Common myeloid progenitor, CD34-positive (primary cell): ENCODE data around the gene COL12A1.

ENCODE experiments used
- CTCF ChIA-PET: fragments of 350-600 bp; sonication (Branson Sonifier 250); formaldehyde crosslinking; loops from one replicate; lab custom pipeline; 2021; ENCODE audit warnings: antibody characterized with exemption; lab: Charles Lee
- POLR2A ChIA-PET: fragments of 350-600 bp; sonication (Branson Sonifier 250); formaldehyde crosslinking; loops from one replicate; lab custom pipeline; 2021; ENCODE audit warnings: antibody characterized with exemption; lab: Charles Lee
- DNase-seq, 3 donors: peaks; one replicate each; pipeline versions ENCODE4 v3.0.0 to v3.0.0-alpha.2; 2013
- H3K27ac ChIP-seq, 2 experiments: 1 replicate in 1 of 2; 2 replicates in 1 of 2; pipeline ENCODE4 v1.7.0; 2013; ENCODE audit warnings: inconsistent platforms in 2 of 2, low read length in 2 of 2, mild to moderate bottlenecking in 2 of 2, low read depth in 1 of 2, moderate library complexity in 1 of 2; ENCODE audit not compliant: severe bottlenecking in 2 of 2, insufficient read depth in 1 of 2, poor library complexity in 1 of 2
- H3K27me3 ChIP-seq, 5 experiments: replicated peaks in 2 of 5; 1 replicate in 3 of 5; 2 replicates in 2 of 5; pipeline versions ENCODE4 v1.6.1 to v1.7.0; 2013; ENCODE audit warnings: low read length in 4 of 5, mild to moderate bottlenecking in 2 of 5, moderate library complexity in 2 of 5, inconsistent platforms in 1 of 5; ENCODE audit not compliant: insufficient read depth in 5 of 5, control insufficient read depth in 4 of 5
- H3K36me3 ChIP-seq, 4 experiments: 1 replicate in 2 of 4; 2 replicates in 2 of 4; pipeline versions ENCODE4 v1.6.1 to v1.7.0; 2013; ENCODE audit warnings: low read length in 3 of 4, control low read depth in 1 of 4, mild to moderate bottlenecking in 1 of 4; ENCODE audit not compliant: control insufficient read depth in 4 of 4, insufficient read depth in 4 of 4
- H3K4me1 ChIP-seq, 4 experiments: 1 replicate in 3 of 4; 2 replicates in 1 of 4; pipeline versions ENCODE4 v1.6.1 to v1.7.1; 2013; ENCODE audit warnings: low read length in 3 of 4, mild to moderate bottlenecking in 3 of 4, control low read depth in 1 of 4, inconsistent platforms in 1 of 4, moderate library complexity in 1 of 4; ENCODE audit not compliant: control insufficient read depth in 4 of 4, insufficient read depth in 4 of 4; ENCODE audit errors: control extremely low read depth in 1 of 4
- H3K4me3 ChIP-seq, 7 experiments: 1 replicate in 4 of 7; 2 replicates in 3 of 7; pipeline versions ENCODE4 v1.5.1 to v1.7.0; 2013; ENCODE audit warnings: mild to moderate bottlenecking in 7 of 7, low read length in 6 of 7, moderate library complexity in 6 of 7, inconsistent platforms in 2 of 7, low read depth in 2 of 7, control low read depth in 1 of 7; ENCODE audit not compliant: insufficient read depth in 4 of 7, control insufficient read depth in 1 of 7; ENCODE audit errors: extremely low read depth in 1 of 7
- H3K9me3 ChIP-seq, 5 experiments: 1 replicate in 4 of 5; 2 replicates in 1 of 5; pipeline versions ENCODE4 v1.6.1 to v1.7.1; 2013; ENCODE audit warnings: low read length in 4 of 5, mild to moderate bottlenecking in 2 of 5, inconsistent platforms in 1 of 5, low read depth in 1 of 5, moderate library complexity in 1 of 5; ENCODE audit not compliant: control insufficient read depth in 4 of 5, insufficient read depth in 2 of 5; ENCODE audit errors: control extremely low read depth in 1 of 5
- WGBS: methylation state at CpG from one replicate; pipeline ENCODE4 v1.1.5; 2013; ENCODE audit not compliant: insufficient coverage; 5-methylcytosine and 5-hydroxymethylcytosine counted together

Gene COL12A1

DNA sequence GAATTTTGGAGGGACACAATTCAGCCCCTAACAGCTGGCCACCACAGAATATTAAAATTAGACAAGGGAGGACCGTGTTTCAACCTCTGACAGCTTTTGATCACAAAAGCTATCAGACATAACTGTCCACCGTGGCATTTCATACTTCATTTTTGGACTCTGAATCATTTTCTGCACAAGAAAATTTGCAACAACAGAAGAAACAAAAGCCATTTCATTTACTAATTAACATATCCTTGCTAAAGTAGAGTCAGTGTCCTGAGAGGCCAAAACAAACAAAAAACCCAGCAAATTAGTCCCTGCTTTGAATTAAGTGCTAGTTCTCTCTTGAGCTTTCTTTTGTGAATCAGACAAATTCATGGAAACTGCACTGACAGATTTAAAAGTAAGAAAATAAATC, 17.6 kb upstream of the COL12A1 start:
- 100% methylated on average over 2 of the region's 2 CpGs for WGBS

DNA sequence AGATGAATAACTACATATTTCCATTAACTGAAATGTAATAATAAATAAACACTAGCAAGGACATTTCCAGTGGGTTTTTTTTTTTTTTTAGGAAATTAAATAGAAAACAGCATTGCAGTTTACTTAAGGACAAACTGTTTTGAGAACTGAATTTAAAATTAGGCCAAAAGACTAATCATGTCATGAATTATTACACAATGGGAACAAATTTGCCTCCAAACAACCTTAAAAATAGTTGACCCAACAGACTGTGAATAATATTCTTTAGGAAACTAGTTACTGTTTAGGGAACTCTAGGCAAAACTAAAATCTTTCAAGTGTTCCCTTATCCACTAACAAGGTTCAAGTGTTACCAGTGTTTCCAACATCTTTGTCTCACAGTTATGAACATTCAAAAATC, 16.4 kb upstream of the COL12A1 start:
- CTCF ChIA-PET, result interaction anchor here (2.6 kb wide), 1 partner anchor 11 kb away, joined by 15 read pairs; no protein-coding TSS in a partner anchor
- H3K27me3 ChIP-seq, result peaks cover 0 to 4% (median 0%) of the 10 kb centered on the region in 5 experiments
- no peaks in the 10 kb centered on the region for H3K4me1 ChIP-seq
- no peaks in the 10 kb centered on the region for H3K9me3 ChIP-seq
- no peaks in the 10 kb centered on the region for H3K36me3 ChIP-seq
- H3K27ac ChIP-seq, result no peak overlapping the region
- POLR2A ChIA-PET, result no interaction called here
- no peak overlapping the region for H3K4me3 ChIP-seq
- DNase-seq, result no peak

More for the DNA sequence above, 17.6 kb upstream of the COL12A1 start:
- CTCF ChIA-PET, result interaction anchor here (1.3 kb wide), 1 partner anchor 11 kb away, joined by 5 read pairs; no protein-coding TSS in a partner anchor
- Histone ChIP-seq H3K4me3 (no peak overlapping the region), H3K27me3 (peaks cover 0 to 4% (median 0%) of the 10 kb centered on the region in 5 experiments), H3K36me3 (no peaks in the 10 kb centered on the region), H3K27ac (no peak overlapping the region), H3K4me1 (no peaks in the 10 kb centered on the region), H3K9me3 (no peaks in the 10 kb centered on the region)
- POLR2A ChIA-PET, result no interaction called here
- no peak for DNase-seq

DNA sequence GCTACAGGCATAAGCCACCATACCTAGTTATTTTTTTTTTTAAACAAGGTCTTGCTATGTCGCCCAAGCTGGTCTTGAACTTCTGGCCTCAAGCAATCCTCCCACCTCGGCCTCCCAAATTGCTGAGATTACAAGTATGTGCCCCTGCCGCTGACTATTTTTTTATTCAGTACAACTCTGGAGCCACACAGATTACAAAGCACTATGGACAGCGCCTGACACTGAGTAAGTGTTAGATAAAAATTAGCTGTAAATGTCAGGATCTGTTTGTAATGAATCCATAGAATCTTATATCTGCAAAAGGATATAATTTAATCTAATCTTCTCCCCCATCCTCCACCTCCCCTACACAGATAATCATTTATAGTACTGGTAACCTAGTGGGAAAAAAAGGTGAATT, 15.3 kb upstream of the COL12A1 start:
- ChIA-PET POLR2A (no interaction called here), CTCF (interaction anchor here (1.2 to 2.6 kb wide), 3 partner anchors 10 to 1129 kb away, joined by 3 to 15 read pairs (median 4); no protein-coding TSS in a partner anchor)
- Histone ChIP-seq H3K27ac (no peak overlapping the region), H3K4me3 (no peak overlapping the region), H3K9me3 (no peaks in the 10 kb centered on the region), H3K36me3 (no peaks in the 10 kb centered on the region), H3K4me1 (no peaks in the 10 kb centered on the region), H3K27me3 (peaks cover 0 to 4% (median 0%) of the 10 kb centered on the region in 5 experiments)
- DNase-seq, result no peak
- no CpG with 5 or more reads among the region's 4 CpGs for WGBS

DNA sequence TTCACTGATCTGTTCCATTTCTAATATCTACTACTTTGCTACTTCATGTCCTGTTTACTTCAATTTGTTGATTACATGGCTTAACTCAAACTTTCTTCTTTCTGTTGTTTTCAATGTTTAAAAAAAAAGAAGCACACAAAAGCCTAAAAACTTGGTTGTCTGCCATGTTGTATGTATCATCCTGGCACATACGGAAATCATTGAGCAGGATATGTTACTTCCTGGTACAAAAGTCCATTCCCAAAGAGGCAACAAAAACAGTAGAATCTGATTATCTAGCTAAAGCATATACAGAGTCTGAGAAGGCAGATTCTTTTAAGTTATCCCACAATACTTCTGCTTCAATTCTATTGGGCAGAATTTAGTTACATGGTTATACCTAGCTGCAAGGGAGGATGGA, 14.5 kb upstream of the COL12A1 start:
- DNase-seq, result no peak
- no peaks in the 10 kb centered on the region for H3K9me3 ChIP-seq
- CTCF ChIA-PET, result interaction anchor here (1.2 to 2.6 kb wide), 3 partner anchors 9 to 1129 kb away, joined by 3 to 15 read pairs (median 4); no protein-coding TSS in a partner anchor
- H3K27ac ChIP-seq, result no peak overlapping the region
- no peaks in the 10 kb centered on the region for H3K4me1 ChIP-seq
- POLR2A ChIA-PET, result no interaction called here
- WGBS, result no CpG with 5 or more reads among the region's 1 CpG
- no peak overlapping the region for H3K4me3 ChIP-seq
- peaks cover 0 to 4% (median 0%) of the 10 kb centered on the region in 5 experiments for H3K27me3 ChIP-seq
- H3K36me3 ChIP-seq, result no peaks in the 10 kb centered on the region

DNA sequence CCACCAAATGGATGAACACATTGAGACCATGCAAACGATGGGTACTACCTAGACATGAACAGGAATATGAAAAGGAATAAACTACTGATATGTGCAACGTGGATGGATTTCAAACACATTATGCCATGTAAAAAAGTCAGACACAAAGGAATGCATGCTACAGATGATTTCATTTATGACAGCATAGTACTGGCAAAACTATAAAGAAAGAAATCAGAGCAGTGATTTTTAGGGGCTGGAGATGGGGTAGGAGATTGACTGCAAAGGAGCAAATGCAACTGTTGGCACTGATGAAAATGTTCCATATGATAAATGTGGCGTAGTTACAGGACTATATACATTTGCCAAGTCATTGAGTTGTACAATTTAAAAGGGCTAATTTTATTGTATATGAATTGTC, 13.4 kb upstream of the COL12A1 start:
- ChIA-PET CTCF (interaction anchor here (0.7 kb wide), 1 partner anchor 1633 kb away, joined by 4 read pairs; no protein-coding TSS in a partner anchor), POLR2A (no interaction called here)
- Histone ChIP-seq H3K36me3 (no peaks in the 10 kb centered on the region), H3K4me3 (no peak overlapping the region), H3K27me3 (peaks cover 0 to 4% (median 0%) of the 10 kb centered on the region in 5 experiments), H3K27ac (no peak overlapping the region), H3K4me1 (no peaks in the 10 kb centered on the region), H3K9me3 (no peaks in the 10 kb centered on the region)
- WGBS, result 100% methylated on average over 1 of the region's 3 CpGs
- DNase-seq, result no peak

DNA sequence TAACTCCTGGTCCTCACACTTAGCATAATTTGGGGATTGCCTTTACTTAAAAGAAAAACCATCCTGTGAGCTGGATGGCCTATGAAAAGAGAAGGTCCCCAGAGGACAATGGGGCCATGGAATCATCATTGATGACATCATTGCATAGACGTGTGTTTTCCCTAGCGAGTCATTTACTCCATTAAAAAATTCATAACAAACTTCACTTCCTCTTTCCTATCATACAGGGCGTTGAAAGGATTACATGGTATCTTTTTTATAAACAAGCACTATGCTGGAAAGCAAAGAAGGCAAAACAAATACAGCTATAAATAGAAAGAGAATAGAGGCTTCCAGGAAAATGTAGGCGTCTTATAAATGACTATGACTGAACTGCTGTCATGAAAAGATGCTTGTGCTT, 11.3 kb upstream of the COL12A1 start:
- Histone ChIP-seq H3K27me3 (peaks cover 0 to 4% (median 0%) of the 10 kb centered on the region in 5 experiments), H3K4me1 (peaks cover 0 to 8% (median 3%) of the 10 kb centered on the region in 4 experiments), H3K4me3 (no peak overlapping the region), H3K36me3 (no peaks in the 10 kb centered on the region), H3K9me3 (no peaks in the 10 kb centered on the region), H3K27ac (no peak overlapping the region)
- ChIA-PET POLR2A (no interaction called here), CTCF (interaction anchor here (1.2 to 2.0 kb wide), 3 partner anchors 8 to 13 kb away, joined by 4 to 9 read pairs (median 5); no protein-coding TSS in a partner anchor)
- peak in 2 of 3 donors; percentile 19 to 29 for DNase-seq
- 83% methylated on average over 1 of the region's 4 CpGs for WGBS

DNA sequence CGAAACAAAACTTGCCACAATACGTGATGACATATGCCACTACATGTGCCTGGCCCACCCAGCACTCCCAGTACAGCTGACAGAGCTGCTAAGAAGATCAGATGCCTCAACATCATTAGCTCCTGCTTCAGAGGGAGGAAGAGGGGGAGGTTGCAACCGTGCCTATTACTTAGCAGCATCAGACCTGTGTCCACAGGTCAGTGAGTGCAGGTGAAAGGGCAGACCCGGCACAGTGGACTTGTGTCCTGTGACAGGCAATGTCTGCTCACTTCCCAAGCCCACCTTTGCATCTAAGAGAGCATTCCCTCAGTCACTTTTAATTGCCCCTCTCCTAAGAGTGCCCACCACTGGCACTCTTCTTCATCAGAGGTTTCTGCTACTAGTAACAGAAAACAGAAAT, 9.4 kb upstream of the COL12A1 start:
- CTCF ChIA-PET, result interaction anchor here (1.3 kb wide), 1 partner anchor 9 kb away, joined by 4 read pairs; the partner anchor contains the start of gene COL12A1
- Histone ChIP-seq H3K4me1 (peaks cover 0 to 12% (median 4%) of the 10 kb centered on the region in 4 experiments), H3K27ac (no peak overlapping the region), H3K9me3 (no peaks in the 10 kb centered on the region), H3K36me3 (no peaks in the 10 kb centered on the region), H3K4me3 (no peak overlapping the region), H3K27me3 (peaks cover 0 to 4% (median 0%) of the 10 kb centered on the region in 5 experiments)
- POLR2A ChIA-PET, result no interaction called here
- no peak for DNase-seq
- WGBS, result 95% methylated on average over 4 of the region's 4 CpGs
